ENCODE results near the gene AQP10. TPM values are rescaled to one million over a fixed set of nuclear protein-coding genes. Genes with fewer than 3 reads are reported as not detected.

AQP10 gene
- total and polyA plus RNA-seq, 10 of the 15 experiments (the other 5 are each of a cell fraction or from before 2014, with no cell fraction given), result not detected

GRCh38 chr1:154330669-154331068, 9.8 kb downstream of the AQP10 start (continued):
- TF ChIP-seq BHLHE40 (IDR thresholded peaks at IDR 0.05; ENCODE audit: borderline replicate concordance in 1 of 2, low read depth in 2 of 2, low read length in 1 of 2) (no peak), PML (IDR thresholded peaks at IDR 0.05; ENCODE audit: low read length) (no peak), RAD21 (IDR thresholded peaks at IDR 0.05; ENCODE audit: insufficient read depth, low read depth, low read length) (no peak), E2F4 (IDR thresholded peaks at IDR 0.05; ENCODE audit: low read depth, low read length) (no peak), CREM (IDR thresholded peaks at IDR 0.05; ENCODE audit: low read depth) (no peak), SKIL (IDR thresholded peaks at IDR 0.05; ENCODE audit: low read depth, poor library complexity, severe bottlenecking) (no peak), SMAD1 (IDR thresholded peaks at IDR 0.05; ENCODE audit: low read depth, partially characterized antibody) (no peak), CBFB (IDR thresholded peaks at IDR 0.05; ENCODE audit: low read depth) (no peak), ZSCAN29 (IDR thresholded peaks at IDR 0.05) (no peak)

All from GM12878 (cell line).